Stomach (tissue), 9 donors: Measurements from ENCODE around the gene AOC1. TPM values are rescaled to one million over a fixed set of nuclear protein-coding genes. Genes with fewer than 3 reads are reported as not detected.

Source experiments
- DNase-seq, 2 donors: peaks; one replicate each; pipeline versions ENCODE4 v3.0.0 to v3.0.0-alpha.2; 2013 to 2019
- H3K27ac ChIP-seq, 5 donors: fragments of 200-600 bp in 4 of 5; sonication (generic) in 4 of 5; one replicate each; pipeline ENCODE4 v1.5.1; 2013 to 2019; ENCODE audit warnings: mild to moderate bottlenecking in 1 of 5, moderate library complexity in 1 of 5
- H3K27me3 ChIP-seq, 3 donors: fragments of 200-600 bp; sonication (generic); one replicate each; pipeline ENCODE4 v1.5.1; 2017 to 2019; ENCODE audit warnings: mixed run types in 1 of 3
- H3K36me3 ChIP-seq, 4 donors: fragments of 200-600 bp; sonication (generic); 1 replicate in 3 of 4; 2 replicates in 1 of 4; pipeline ENCODE4 v1.5.1; 2016 to 2019
- H3K4me1 ChIP-seq, 4 donors: fragments of 200-600 bp; sonication (generic); one replicate each; pipeline ENCODE4 v1.5.1; 2016 to 2019
- H3K4me3 ChIP-seq, 4 donors: fragments of 200-600 bp; sonication (generic) in 3 of 4; one replicate each; pipeline ENCODE4 v1.5.1; 2016 to 2019; ENCODE audit warnings: mild to moderate bottlenecking in 1 of 4
- H3K9me3 ChIP-seq, 4 donors: fragments of 200-600 bp; sonication (generic); one replicate each; pipeline ENCODE4 v1.5.1; 2016 to 2019
- EP300 ChIP-seq: sonication (generic); formaldehyde crosslinking; IDR thresholded peaks from one replicate; pipeline ENCODE4 v1.6.1; 2017; ENCODE audit warnings: antibody characterized with exemption
- POLR2A ChIP-seq, 4 donors: fragments of 450-650 bp; IDR thresholded peaks; one replicate each; pipeline ENCODE4 v1.6.1; 2016; ENCODE audit warnings: antibody characterized with exemption in 4 of 4, control low read depth in 2 of 4, mild to moderate bottlenecking in 1 of 4, moderate library complexity in 1 of 4
- POLR2AphosphoS5 ChIP-seq, 3 donors: sonication (generic); formaldehyde crosslinking; IDR thresholded peaks; one replicate each; pipeline ENCODE4 v1.6.1; 2016; ENCODE audit warnings: antibody characterized with exemption in 3 of 3
- WGBS, 5 donors: extraction: QIAGEN DNeasy Blood & Tissue Kit in 3 of 5; methylation state at CpG; one replicate each; pipeline versions ENCODE4 v1.1.5 to v1.1.7; 2013 to 2018; 5-methylcytosine and 5-hydroxymethylcytosine counted together
- intact Hi-C: fragments of 100-400 bp; cut with DNase I; formaldehyde crosslinking; loops from one replicate; pipeline ENCODE4 v1.15.1; 2023; ENCODE audit warnings: low total_unique reads
- polyA plus RNA-seq, 3 donors: library from polyadenylated mRNA; stranded (reverse); fragments of 200-250 nt; gene quantifications; one replicate each; pipeline ENCODE4 v1.2.3, GENCODE V29; 2013
- total RNA-seq, 5 donors: library from RNA; depleted of rRNA; stranded (reverse); fragments of >200 nt; gene quantifications; one replicate each; pipeline versions ENCODE4 v1.1.0 to v1.2.3, GENCODE V29; 2014 to 2016
- TF ChIP-seq, protein P1 (sequence below), 7 experiments: fragments of 450-650 bp in 4 of 7; fragments of 200-600 bp in 3 of 7; sonication (generic) in 3 of 7; IDR thresholded peaks; one replicate each; pipeline ENCODE4 v1.5.1; 2016 to 2019; ENCODE audit warnings: antibody characterized with exemption in 7 of 7, control low read depth in 2 of 7, mild to moderate bottlenecking in 1 of 7
- donor health status: healthy with polysubstance abuse.
- donor health status: Bipolar disorder and iron deficiency.
- donor health status: healthy.

AOC1 gene
- total and polyA plus RNA-seq, 8 donors, result 0.31 to 105 (median 1.0) TPM; not detected in 2

DNA sequence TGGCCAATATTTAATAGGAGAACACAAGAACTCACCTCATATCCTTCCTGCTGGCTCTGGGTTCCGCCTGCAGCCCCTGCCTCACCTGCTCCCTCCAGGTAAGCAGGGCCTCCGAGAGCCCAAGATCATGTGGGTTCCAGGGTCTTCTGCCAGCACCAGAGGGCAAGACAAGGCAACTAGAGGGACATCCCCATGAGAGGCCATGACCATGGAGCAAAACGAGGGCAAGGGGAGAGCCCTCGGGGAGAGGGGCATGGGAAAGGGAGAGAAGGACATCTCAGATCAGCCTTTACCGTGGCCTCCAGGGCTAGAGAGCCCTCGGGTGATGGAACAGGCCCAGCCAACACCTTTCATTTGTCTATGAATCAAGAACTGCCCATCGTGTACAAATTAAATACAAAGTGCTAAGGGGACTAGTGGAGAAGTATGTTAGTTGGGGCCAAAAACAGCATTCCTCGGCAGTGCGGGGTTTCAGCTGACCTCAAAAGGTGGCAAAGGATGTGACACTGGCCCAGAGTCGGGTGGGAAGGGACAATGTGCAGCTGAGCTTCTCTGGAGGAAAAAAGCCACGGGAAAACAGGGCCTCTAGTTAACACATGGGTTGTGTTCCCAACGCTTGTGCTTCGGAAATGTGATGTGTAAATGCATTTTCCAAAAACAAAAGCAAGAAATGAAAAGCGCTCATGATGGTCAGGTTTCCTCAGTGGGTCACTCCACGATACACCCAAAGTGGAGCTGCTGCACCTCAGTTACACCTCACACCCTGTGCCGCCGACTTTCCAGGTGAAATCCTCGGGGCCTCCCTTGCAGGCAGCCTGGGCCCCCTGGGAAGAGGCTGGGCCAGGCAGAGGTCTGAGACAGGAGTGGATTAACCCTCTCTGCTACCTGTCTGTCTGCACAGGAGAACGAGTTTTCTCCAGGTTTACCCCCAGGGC lies 2.0 kb downstream of the AOC1 start:
- intact Hi-C loops, result no loop called here
- Histone ChIP-seq H3K36me3 (no peaks in the 10 kb centered on the region), H3K4me3 (no peak overlapping the region), H3K27ac (no peak overlapping the region), H3K9me3 (no peaks in the 10 kb centered on the region), H3K4me1 (no peaks in the 10 kb centered on the region), H3K27me3 (peaks cover 0 to 37% (median 0%) of the 10 kb centered on the region in 3 donors)
- TF ChIP-seq POLR2AphosphoS5 (IDR thresholded peaks at IDR 0.05) (no peak), EP300 (no peak), POLR2A (IDR thresholded peaks at IDR 0.05) (no peak)
- TF ChIP-seq, protein P1, sequence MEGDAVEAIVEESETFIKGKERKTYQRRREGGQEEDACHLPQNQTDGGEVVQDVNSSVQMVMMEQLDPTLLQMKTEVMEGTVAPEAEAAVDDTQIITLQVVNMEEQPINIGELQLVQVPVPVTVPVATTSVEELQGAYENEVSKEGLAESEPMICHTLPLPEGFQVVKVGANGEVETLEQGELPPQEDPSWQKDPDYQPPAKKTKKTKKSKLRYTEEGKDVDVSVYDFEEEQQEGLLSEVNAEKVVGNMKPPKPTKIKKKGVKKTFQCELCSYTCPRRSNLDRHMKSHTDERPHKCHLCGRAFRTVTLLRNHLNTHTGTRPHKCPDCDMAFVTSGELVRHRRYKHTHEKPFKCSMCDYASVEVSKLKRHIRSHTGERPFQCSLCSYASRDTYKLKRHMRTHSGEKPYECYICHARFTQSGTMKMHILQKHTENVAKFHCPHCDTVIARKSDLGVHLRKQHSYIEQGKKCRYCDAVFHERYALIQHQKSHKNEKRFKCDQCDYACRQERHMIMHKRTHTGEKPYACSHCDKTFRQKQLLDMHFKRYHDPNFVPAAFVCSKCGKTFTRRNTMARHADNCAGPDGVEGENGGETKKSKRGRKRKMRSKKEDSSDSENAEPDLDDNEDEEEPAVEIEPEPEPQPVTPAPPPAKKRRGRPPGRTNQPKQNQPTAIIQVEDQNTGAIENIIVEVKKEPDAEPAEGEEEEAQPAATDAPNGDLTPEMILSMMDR (IDR thresholded peaks at IDR 0.05), result no peak
- WGBS, 5 donors, result 66 to 78% (median 77%) methylated on average over 18 to 19 of the region's 19 CpGs
- DNase-seq, result no peak

GRCh38 chr7:150855046-150855445 lies 2.7 kb downstream of the AOC1 start:
- no peaks in the 10 kb centered on the region for H3K4me1 ChIP-seq
- WGBS, 5 donors, result 79 to 87% (median 85%) methylated on average over 5 to 6 of the region's 6 CpGs
- no peaks in the 10 kb centered on the region for H3K36me3 ChIP-seq
- DNase-seq, result no peak
- no peak for TF ChIP-seq POLR2A (IDR thresholded peaks at IDR 0.05)
- TF ChIP-seq, protein P1 (IDR thresholded peaks at IDR 0.05), result no peak
- no peak for TF ChIP-seq POLR2AphosphoS5 (IDR thresholded peaks at IDR 0.05)
- TF ChIP-seq EP300, result no peak
- H3K4me3 ChIP-seq, result no peak overlapping the region
- peaks cover 0 to 30% (median 0%) of the 10 kb centered on the region in 3 donors for H3K27me3 ChIP-seq
- intact Hi-C loops, result no loop called here
- H3K27ac ChIP-seq, result no peak overlapping the region
- no peaks in the 10 kb centered on the region for H3K9me3 ChIP-seq

DNA sequence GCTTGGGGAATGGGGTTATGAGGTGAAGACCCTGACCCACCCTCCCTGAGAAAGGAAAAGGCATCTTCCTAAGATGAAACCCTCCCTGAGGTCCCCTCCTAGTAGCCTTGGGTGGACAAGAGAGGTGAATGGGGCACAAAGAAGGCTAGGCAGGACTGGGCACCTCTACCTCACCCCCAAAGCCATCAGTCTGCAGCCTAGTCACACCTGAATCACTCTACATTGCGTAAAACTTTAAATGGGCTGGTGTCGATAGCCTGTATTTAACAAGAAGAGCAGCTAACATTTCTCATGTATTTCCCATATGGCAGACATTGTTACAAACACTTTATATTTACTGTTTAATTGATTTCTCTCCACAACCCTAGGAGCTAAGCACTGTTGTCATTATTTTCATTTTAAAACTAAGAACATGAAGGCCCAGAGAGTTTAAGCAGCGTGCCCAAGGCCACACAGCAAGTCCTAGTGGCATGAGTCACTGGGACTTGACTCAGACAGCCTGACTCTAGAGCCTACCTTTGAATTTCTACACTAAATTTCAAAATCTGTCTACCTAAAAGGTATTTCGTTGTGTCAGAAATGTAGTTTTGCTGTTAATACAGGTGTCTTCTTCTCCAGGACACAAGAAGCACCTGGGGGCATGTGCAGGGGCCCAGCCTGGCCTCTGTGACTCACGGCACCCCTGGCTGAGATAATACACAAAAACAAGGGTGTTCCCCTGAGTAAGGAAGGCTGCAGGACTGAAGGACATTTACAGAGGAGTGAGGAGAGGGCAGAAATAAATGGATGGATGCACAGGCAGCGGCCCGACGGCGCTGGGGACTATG lies 3.4 kb downstream of the AOC1 start:
- Histone ChIP-seq H3K27me3 (peaks cover 0 to 36% (median 0%) of the 10 kb centered on the region in 3 donors), H3K9me3 (no peaks in the 10 kb centered on the region), H3K36me3 (no peaks in the 10 kb centered on the region), H3K27ac (no peak overlapping the region), H3K4me3 (no peak overlapping the region), H3K4me1 (no peaks in the 10 kb centered on the region)
- no peak for DNase-seq
- no peak for TF ChIP-seq POLR2A (IDR thresholded peaks at IDR 0.05)
- no peak for TF ChIP-seq EP300
- TF ChIP-seq POLR2AphosphoS5 (IDR thresholded peaks at IDR 0.05), result no peak
- intact Hi-C loops, result no loop called here
- WGBS, 5 donors, result 78 to 88% (median 80%) methylated on average over 9 of the region's 9 CpGs

GRCh38 chr7:150856303-150857275 lies 4.3 kb downstream of the AOC1 start:
- Histone ChIP-seq H3K4me1 (no peaks in the 10 kb centered on the region), H3K4me3 (no peak overlapping the region), H3K9me3 (no peaks in the 10 kb centered on the region), H3K36me3 (no peaks in the 10 kb centered on the region), H3K27me3 (peaks cover 0 to 35% (median 0%) of the 10 kb centered on the region in 3 donors), H3K27ac (no peak overlapping the region)
- TF ChIP-seq POLR2A (IDR thresholded peaks at IDR 0.05), result no peak
- TF ChIP-seq, protein P1 (IDR thresholded peaks at IDR 0.05), result no peak
- no peak for TF ChIP-seq EP300
- no peak for TF ChIP-seq POLR2AphosphoS5 (IDR thresholded peaks at IDR 0.05)
- intact Hi-C loops, result no loop called here
- DNase-seq, result no peak
- 88 to 94% (median 91%) methylated on average over 21 to 26 of the region's 26 CpGs for WGBS, 5 donors
